IPS-20b (cell line): ENCODE measurements around the gene MATCAP1.

ENCODE experiments used
- H3K27ac ChIP-seq: one replicate; pipeline ENCODE4 v1.5.1; 2013; ENCODE audit warnings: low read length
- H3K27me3 ChIP-seq: 2 replicates; pipeline ENCODE4 v1.6.1; 2013; ENCODE audit warnings: mild to moderate bottlenecking, low read length, inconsistent platforms; ENCODE audit not compliant: insufficient read depth
- H3K36me3 ChIP-seq: 2 replicates; pipeline ENCODE4 v1.6.1; 2013; ENCODE audit warnings: low read depth, mild to moderate bottlenecking, inconsistent platforms, low read length, moderate library complexity; ENCODE audit not compliant: insufficient read depth
- H3K4me1 ChIP-seq: 2 replicates; pipeline ENCODE4 v1.6.1; 2013; ENCODE audit warnings: mild to moderate bottlenecking, control low read depth, inconsistent platforms, low read length, moderate library complexity; ENCODE audit not compliant: insufficient read depth
- H3K4me3 ChIP-seq: 2 replicates; pipeline ENCODE4 v1.5.1; 2013; ENCODE audit warnings: mild to moderate bottlenecking, low read length, inconsistent platforms
- H3K9ac ChIP-seq: 2 replicates; pipeline ENCODE4 v1.6.1; 2013; ENCODE audit warnings: low read depth, mild to moderate bottlenecking, inconsistent platforms, low read length, moderate library complexity
- H3K9me3 ChIP-seq: 2 replicates; pipeline ENCODE4 v1.6.1; 2013; ENCODE audit warnings: mild to moderate bottlenecking, low read depth, low read length, inconsistent platforms; ENCODE audit not compliant: insufficient read depth

The MATCAP1 gene

DNA sequence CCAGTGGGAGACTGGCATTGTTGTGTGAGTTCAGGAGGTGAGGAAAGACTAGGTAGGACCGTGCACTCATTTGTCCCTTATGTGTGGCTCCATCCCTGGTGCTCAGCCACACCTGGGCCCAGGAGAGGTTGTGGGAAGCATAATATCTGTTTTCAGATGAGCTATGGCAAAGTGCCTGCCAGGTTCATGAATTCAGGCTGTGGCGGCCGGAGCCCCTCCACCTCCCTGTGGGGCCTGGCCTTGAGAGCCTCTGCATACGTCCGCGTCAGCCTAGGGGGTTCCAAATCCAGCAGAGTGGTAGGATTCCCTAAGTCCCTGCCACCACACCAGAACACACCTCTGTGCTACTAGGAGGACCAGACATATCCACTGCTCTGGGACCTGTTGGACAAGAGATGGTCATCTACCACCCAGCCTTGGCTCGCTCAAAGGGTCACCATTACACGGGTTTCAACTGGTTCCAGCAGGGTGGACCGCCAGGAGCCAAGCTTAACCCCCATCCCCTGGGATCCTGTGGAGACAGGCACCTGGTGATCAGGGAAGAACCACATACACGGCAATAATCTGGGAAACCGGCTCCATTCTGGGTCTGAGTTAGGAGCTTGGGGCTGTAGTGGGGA lies 35.0 kb downstream of the MATCAP1 start:
- H3K9ac ChIP-seq = no peak overlapping the region
- H3K27ac ChIP-seq = no peak overlapping the region
- H3K4me1 ChIP-seq = peaks cover 4% of the 10 kb centered on the region; the same call in 1 of the 2 replicates
- peaks cover 49% of the 10 kb centered on the region for H3K36me3 ChIP-seq
- no peaks in the 10 kb centered on the region for H3K9me3 ChIP-seq
- H3K4me3 ChIP-seq = no peak overlapping the region
- H3K27me3 ChIP-seq = peaks cover 51% of the 10 kb centered on the region

DNA sequence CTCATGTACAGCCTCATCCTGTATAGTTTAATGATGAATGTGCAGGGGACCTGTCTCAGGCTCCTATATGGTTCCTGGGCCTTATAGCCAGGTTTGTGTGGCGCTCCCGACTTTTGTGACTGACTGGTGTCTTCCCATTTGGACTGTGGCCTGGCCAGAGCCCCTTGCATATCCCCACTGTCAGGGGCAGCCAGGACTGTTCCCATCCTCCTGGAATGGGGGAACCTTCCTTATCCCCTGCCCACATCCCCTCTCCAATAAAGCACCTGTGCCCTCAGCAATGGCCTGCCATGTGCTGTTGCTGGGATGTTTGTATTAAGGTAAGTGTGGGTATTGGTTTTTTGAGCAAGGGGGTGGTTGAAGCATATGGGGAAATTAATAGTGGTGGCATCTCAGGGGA lies 35.5 kb downstream of the MATCAP1 start:
- H3K36me3 ChIP-seq = peaks cover 53% of the 10 kb centered on the region
- H3K4me3 ChIP-seq = no peak overlapping the region
- no peak overlapping the region for H3K9ac ChIP-seq
- no peak overlapping the region for H3K27ac ChIP-seq
- H3K4me1 ChIP-seq = peaks cover 4% of the 10 kb centered on the region; the same call in 1 of the 2 replicates
- peaks cover 45% of the 10 kb centered on the region for H3K27me3 ChIP-seq
- H3K9me3 ChIP-seq = no peaks in the 10 kb centered on the region

DNA sequence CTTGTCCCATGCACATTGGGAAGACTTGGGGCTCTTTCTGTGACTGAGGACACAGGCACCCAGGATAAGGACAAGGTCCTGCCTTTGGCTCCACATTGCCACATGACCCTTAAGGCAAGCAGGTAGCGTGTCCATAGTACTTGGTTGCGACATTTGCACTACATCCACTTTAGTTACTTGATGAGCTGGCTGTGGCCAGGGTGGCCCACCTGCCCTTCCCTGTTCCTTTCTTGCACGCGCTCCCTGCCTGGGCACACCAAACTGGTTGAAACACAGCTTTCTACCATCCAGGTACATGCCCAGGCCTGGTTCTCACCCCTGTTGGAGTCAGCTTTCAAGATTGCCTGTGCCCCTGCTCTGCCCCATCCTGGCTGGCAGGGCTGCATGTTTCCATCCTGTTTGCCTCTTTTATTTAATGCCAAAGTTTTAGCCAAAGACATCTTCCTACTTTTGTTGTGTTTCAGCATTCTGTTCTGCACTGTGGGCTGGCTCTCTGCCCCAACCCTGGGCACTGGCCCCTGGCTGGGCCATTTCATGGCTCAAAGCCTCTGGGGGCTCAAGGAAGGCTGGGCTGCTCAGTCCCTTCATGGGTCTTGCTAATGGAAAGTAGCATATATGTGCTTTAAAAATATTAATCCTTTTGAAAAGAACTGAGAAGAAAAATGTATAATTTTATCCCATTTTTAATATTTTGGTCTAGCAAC lies 36.2 kb downstream of the MATCAP1 start:
- peaks cover 39% of the 10 kb centered on the region for H3K27me3 ChIP-seq
- peaks cover 4% of the 10 kb centered on the region; the same call in 1 of the 2 replicates for H3K4me1 ChIP-seq
- no peak overlapping the region for H3K9ac ChIP-seq
- H3K4me3 ChIP-seq = no peak overlapping the region
- H3K9me3 ChIP-seq = no peaks in the 10 kb centered on the region
- H3K27ac ChIP-seq = no peak overlapping the region
- peaks cover 59% of the 10 kb centered on the region for H3K36me3 ChIP-seq

DNA sequence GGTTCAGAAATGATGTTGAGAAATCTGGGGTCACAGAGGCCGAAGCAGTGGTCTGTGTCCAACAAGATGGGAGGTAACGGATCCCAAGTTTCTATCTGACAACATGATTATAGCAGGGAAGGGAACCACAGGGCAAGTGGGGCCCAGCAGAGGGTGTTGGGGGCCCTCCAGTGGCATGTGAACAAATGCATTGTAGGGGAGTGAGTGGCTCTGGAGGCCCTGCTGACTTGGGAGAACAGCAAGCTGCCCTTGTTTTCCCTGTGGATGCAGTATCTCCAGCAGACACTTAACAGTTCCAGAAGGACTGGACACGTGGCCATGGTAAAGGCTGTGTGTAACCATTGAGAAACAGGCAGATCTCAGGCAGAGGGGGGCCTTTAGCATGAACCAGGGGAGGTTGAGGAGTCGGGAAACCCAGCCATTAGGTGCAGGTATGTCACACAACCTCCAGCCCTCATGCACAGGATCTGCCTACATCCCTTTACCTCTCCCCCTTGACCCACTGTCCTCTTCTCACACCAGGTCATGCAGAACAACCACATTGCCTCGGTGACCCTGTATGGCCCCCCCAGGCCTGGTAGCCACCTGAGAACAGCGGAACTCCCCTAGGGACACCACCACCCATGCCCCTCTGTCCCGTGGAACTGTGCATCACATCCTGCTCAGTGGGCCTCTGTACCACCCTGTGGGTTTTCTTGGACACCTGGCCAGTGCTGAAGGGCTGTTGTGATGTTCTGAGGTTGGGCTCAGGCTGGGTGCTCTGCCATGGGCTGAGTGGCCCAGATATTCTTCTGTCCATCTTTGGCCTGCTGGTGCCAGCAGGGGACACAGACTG lies 37.0 kb downstream of the MATCAP1 start:
- Histone ChIP-seq H3K9me3 (no peaks in the 10 kb centered on the region), H3K36me3 (peaks cover 66% of the 10 kb centered on the region), H3K4me3 (no peak overlapping the region), H3K27ac (no peak overlapping the region), H3K4me1 (peaks cover 4% of the 10 kb centered on the region; the same call in 1 of the 2 replicates), H3K27me3 (peaks cover 31% of the 10 kb centered on the region), H3K9ac (no peak overlapping the region)

DNA sequence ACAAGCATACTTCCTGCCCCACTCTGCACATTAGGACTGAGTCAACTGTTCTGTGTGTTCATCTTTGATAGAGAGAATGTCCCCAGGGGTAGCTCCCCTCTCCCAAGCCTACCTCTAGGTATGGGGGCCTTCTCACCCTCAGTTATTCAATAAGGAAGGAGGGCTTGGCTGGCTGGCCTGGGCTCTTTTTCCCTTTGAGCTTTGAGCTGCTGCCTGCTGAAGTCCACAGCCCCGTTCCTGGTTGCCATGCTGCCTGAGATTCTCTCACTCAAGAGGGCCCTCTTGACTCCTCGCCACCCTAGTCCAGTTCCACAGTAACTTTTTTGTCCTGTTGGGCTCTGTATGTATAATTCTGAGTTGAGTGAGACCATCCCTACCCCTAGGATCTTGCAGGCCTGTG lies 38.0 kb downstream of the MATCAP1 start:
- Histone ChIP-seq H3K4me3 (no peak overlapping the region), H3K9me3 (no peaks in the 10 kb centered on the region), H3K9ac (no peak overlapping the region), H3K27me3 (peaks cover 21% of the 10 kb centered on the region), H3K36me3 (peaks cover 76% of the 10 kb centered on the region), H3K27ac (no peak overlapping the region), H3K4me1 (no peaks in the 10 kb centered on the region)

DNA sequence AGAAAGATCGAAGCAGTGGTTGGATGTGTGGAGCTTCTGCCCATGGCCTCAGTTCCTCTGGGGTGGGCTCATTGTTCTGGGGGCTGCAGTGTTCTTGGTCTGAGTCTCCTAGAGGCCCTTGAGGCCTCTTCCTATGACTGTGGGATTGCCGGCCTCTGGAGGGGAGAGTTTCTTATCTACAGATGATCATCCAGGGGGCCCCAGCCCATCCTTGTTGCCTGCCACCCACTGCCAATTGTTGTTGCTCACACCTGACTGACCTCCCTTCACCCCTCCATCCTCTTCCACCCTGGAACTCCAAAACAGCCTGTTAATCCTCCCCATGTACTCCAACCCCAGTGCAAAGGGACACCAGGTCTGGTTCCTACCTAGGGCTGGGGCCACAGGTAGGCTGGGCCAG lies 38.8 kb downstream of the MATCAP1 start:
- H3K27me3 ChIP-seq = peaks cover 13% of the 10 kb centered on the region
- H3K9ac ChIP-seq = no peak overlapping the region
- peaks cover 84% of the 10 kb centered on the region for H3K36me3 ChIP-seq
- H3K9me3 ChIP-seq = no peaks in the 10 kb centered on the region
- no peak overlapping the region for H3K27ac ChIP-seq
- no peak overlapping the region for H3K4me3 ChIP-seq
- no peaks in the 10 kb centered on the region for H3K4me1 ChIP-seq

DNA sequence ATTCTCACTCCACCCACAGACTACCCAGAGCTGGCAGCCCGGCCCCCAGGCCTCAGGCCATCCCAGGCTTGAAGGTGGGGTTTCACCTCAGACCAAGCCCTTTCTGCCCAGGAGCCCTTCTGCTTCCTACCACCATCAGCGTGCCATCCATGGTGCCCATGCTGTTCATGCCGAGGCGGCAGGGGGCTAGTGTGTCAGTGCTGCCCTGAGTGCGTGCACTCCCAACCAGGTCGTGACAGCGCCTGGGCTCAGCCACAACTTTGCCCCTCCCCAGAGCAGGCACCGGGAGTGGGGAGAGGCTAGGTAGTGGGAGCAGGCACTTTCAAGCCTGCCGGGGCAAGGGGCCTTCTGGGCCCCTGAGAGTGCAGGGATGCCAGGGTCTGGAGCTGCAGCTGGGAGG lies 41.4 kb downstream of the MATCAP1 start:
- H3K9me3 ChIP-seq = no peaks in the 10 kb centered on the region
- no peaks in the 10 kb centered on the region for H3K4me1 ChIP-seq
- no peak overlapping the region for H3K9ac ChIP-seq
- no peak overlapping the region for H3K27ac ChIP-seq
- H3K27me3 ChIP-seq = no peaks in the 10 kb centered on the region
- peaks cover 91% of the 10 kb centered on the region for H3K36me3 ChIP-seq
- no peak overlapping the region for H3K4me3 ChIP-seq

DNA sequence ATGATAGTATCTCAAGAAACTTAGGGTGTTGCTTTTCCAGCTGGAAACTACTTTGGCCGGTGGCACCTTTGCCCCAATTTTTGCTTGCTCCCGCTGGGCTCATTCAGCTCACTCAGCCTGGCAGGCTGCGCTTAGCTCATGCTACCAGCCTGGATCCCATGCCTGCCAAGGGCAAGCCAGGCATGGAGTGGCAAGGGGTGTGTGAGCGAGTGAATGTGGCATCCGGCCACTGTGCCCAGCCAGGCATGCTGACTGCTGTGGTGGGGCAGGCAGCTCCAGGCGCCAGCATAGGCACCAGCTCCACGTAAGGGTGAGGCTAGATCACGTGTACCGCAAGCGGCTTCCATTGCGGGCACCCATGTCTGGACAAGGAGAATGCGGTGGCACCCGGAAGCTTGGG lies 42.4 kb downstream of the MATCAP1 start:
- H3K27ac ChIP-seq = no peak overlapping the region
- H3K9ac ChIP-seq = no peak overlapping the region
- H3K9me3 ChIP-seq = no peaks in the 10 kb centered on the region
- H3K4me3 ChIP-seq = no peak overlapping the region
- H3K27me3 ChIP-seq = no peaks in the 10 kb centered on the region
- H3K4me1 ChIP-seq = no peaks in the 10 kb centered on the region
- H3K36me3 ChIP-seq = peaks cover 86% of the 10 kb centered on the region

DNA sequence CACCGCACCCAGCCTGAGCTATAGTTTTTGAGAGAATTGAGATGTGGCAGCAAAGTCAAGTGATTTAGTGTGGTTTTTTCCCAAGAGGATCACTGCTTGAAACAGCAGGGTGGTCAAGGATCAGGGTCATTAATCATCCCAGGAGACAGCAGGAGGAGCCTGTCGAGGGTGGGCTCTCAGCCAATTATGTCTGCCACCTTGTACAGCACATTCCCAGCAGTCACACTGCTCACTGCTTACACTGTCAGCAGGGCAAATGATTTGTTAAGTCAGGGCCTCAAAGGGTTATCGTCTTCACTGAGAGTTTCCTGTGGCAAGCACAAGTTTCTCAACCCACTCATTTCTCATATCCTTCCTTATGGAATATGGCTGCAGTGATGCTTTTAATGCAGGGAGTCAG lies 46.2 kb downstream of the MATCAP1 start:
- Histone ChIP-seq H3K9ac (no peak overlapping the region), H3K4me3 (no peak overlapping the region), H3K27ac (no peak overlapping the region), H3K27me3 (no peaks in the 10 kb centered on the region), H3K9me3 (no peaks in the 10 kb centered on the region), H3K36me3 (peaks cover 81% of the 10 kb centered on the region), H3K4me1 (no peaks in the 10 kb centered on the region)

DNA sequence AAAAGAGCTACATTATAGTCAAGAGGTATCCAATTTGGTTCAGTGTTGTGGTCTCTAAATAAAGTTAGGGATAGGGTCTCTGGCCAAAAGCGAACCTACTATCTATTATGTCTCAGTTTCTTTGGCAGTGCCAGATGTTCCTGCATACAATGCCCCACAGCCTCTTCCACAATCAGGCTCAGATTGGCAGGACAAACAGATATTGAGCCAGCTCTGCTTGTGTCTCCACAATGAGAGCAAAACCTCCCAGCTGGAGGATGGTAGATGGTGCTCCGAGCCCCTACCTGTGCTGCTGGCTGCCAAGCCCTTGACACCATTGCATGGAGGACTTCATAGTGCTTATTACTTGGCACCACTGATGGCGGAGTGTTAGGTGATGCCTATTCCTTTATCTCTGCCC lies 54.3 kb downstream of the MATCAP1 start:
- no peak overlapping the region for H3K4me3 ChIP-seq
- no peaks in the 10 kb centered on the region for H3K27me3 ChIP-seq
- H3K9ac ChIP-seq = no peak overlapping the region
- H3K36me3 ChIP-seq = peaks cover 51% of the 10 kb centered on the region
- H3K27ac ChIP-seq = no peak overlapping the region
- H3K4me1 ChIP-seq = no peaks in the 10 kb centered on the region
- no peaks in the 10 kb centered on the region for H3K9me3 ChIP-seq

DNA sequence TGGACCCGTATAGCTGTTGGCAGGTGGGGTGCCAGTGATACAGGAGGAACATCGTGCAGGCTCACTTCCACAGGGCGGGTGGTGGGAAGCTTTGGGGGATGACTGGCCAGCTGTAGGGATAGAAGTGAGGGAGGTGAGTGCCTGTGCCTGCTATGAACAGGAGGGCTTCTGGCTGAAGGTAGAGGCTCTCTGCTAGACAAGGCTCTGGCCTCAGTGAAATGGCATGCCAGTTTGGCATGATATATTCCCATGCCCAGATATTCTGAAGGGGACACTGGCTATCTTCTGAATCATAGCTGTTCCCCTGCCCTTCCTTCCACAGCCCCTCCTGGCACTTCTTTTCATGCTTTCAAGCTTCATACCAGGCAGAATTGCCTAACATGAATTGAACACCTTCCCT lies 54.9 kb downstream of the MATCAP1 start:
- Histone ChIP-seq H3K36me3 (peaks cover 46% of the 10 kb centered on the region), H3K27ac (no peak overlapping the region), H3K27me3 (no peaks in the 10 kb centered on the region), H3K4me3 (no peak overlapping the region), H3K4me1 (no peaks in the 10 kb centered on the region), H3K9ac (no peak overlapping the region), H3K9me3 (no peaks in the 10 kb centered on the region)
